ENCODE results near the gene SH3BGRL2.

Gene SH3BGRL2

GRCh38 chr6:79712616-79713135, 81.5 kb downstream of the SH3BGRL2 start:
- H3K36me3 ChIP-seq (ENCODE audit: control insufficient read depth in 2 of 2, insufficient read depth in 2 of 2, low read length in 2 of 2) = no peaks in the 10 kb centered on the region

DNA sequence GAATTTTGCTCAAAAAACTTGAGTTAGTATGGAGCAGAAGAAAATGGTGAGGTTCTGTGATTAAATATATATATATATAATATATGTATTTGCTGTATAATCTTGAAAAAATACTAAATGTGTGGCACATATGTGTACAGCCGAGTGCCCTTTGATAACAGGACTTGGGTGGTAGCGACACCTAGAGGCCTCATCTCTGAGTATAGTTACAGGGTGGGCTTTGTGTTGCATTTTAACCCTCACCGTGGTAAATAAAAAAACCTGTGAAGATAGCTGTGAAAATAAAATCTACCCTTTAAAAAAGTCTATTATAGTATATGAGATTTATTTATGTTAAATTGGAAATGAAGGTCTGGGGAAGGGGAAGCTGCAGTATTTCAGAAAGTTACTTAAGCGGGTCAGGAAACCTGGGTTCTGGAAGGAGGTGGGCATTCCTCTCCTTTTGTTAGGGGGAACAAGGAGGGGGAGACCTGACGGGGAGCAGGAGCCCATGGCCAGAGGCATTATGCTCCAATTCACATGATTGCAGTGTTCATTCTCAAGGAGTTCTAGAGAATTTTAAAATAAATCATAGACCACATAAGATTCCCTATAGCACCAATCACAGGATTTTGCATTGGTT, 82.7 kb downstream of the SH3BGRL2 start:
- Histone ChIP-seq H3K27ac (ENCODE audit: low read length) (no peak overlapping the region), H3K4me3 (ENCODE audit: low read length in 2 of 2) (no peak overlapping the region), H3K9me3 (ENCODE audit: control insufficient read depth in 2 of 2, low read length in 2 of 2) (no peaks in the 10 kb centered on the region), H3K9ac (ENCODE audit: low read length in 2 of 2) (no peak overlapping the region), H3K36me3 (ENCODE audit: control insufficient read depth in 2 of 2, insufficient read depth in 2 of 2, low read length in 2 of 2) (no peaks in the 10 kb centered on the region), H3K27me3 (ENCODE audit: control insufficient read depth in 1 of 2, insufficient read depth in 2 of 2, low read length in 2 of 2) (peaks cover 0 to 4% of the 10 kb centered on the region in 2 donors), H3K4me1 (ENCODE audit: control insufficient read depth, insufficient read depth, low read length) (no peaks in the 10 kb centered on the region)

More at GRCh38 chr6:79712616-79713135, 81.5 kb downstream of the SH3BGRL2 start:
- H3K4me3 ChIP-seq (ENCODE audit: low read length in 2 of 2) = no peak overlapping the region
- no peak overlapping the region for H3K27ac ChIP-seq (ENCODE audit: low read length)
- no peaks in the 10 kb centered on the region for H3K9me3 ChIP-seq (ENCODE audit: control insufficient read depth in 2 of 2, low read length in 2 of 2)
- peaks cover 0 to 4% of the 10 kb centered on the region in 2 donors for H3K27me3 ChIP-seq (ENCODE audit: control insufficient read depth in 1 of 2, insufficient read depth in 2 of 2, low read length in 2 of 2)
- no peaks in the 10 kb centered on the region for H3K4me1 ChIP-seq (ENCODE audit: control insufficient read depth, insufficient read depth, low read length)
- H3K9ac ChIP-seq (ENCODE audit: low read length in 2 of 2) = no peak overlapping the region

DNA sequence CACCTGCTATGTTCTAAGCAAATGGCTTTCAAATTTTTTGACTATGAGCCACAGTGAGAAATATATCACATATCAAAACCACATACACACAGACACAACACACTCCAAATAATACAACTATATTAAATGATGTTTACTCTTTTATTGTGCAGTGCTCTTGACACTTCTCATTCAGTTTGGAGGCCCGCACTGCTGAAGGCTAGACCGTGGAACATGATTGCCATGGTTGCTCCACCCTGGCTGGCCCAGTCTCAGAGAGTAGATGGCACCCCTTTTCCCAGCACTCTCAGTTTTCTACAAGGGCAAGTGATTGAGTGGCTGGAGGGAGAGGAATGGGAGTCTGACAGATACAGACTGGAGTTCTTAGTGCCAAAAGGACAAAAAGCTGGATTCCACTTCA, 86.9 kb downstream of the SH3BGRL2 start:
- H3K4me1 ChIP-seq (ENCODE audit: control insufficient read depth, insufficient read depth, low read length) = no peaks in the 10 kb centered on the region
- peaks cover 0 to 4% of the 10 kb centered on the region in 2 donors for H3K27me3 ChIP-seq (ENCODE audit: control insufficient read depth in 1 of 2, insufficient read depth in 2 of 2, low read length in 2 of 2)
- H3K27ac ChIP-seq (ENCODE audit: low read length) = no peak overlapping the region
- no peaks in the 10 kb centered on the region for H3K9me3 ChIP-seq (ENCODE audit: control insufficient read depth in 2 of 2, low read length in 2 of 2)
- H3K4me3 ChIP-seq (ENCODE audit: low read length in 2 of 2) = no peak overlapping the region
- no peak overlapping the region for H3K9ac ChIP-seq (ENCODE audit: low read length in 2 of 2)
- H3K36me3 ChIP-seq (ENCODE audit: control insufficient read depth in 2 of 2, insufficient read depth in 2 of 2, low read length in 2 of 2) = no peaks in the 10 kb centered on the region

GRCh38 chr6:79718509-79719247, 87.5 kb downstream of the SH3BGRL2 start:
- Histone ChIP-seq H3K4me3 (ENCODE audit: low read length in 2 of 2) (no peak overlapping the region), H3K27me3 (ENCODE audit: control insufficient read depth in 1 of 2, insufficient read depth in 2 of 2, low read length in 2 of 2) (peaks cover 0 to 4% of the 10 kb centered on the region in 2 donors), H3K27ac (ENCODE audit: low read length) (no peak overlapping the region), H3K4me1 (ENCODE audit: control insufficient read depth, insufficient read depth, low read length) (no peaks in the 10 kb centered on the region), H3K9me3 (ENCODE audit: control insufficient read depth in 2 of 2, low read length in 2 of 2) (no peaks in the 10 kb centered on the region), H3K36me3 (ENCODE audit: control insufficient read depth in 2 of 2, insufficient read depth in 2 of 2, low read length in 2 of 2) (no peaks in the 10 kb centered on the region), H3K9ac (ENCODE audit: low read length in 2 of 2) (no peak overlapping the region)

DNA sequence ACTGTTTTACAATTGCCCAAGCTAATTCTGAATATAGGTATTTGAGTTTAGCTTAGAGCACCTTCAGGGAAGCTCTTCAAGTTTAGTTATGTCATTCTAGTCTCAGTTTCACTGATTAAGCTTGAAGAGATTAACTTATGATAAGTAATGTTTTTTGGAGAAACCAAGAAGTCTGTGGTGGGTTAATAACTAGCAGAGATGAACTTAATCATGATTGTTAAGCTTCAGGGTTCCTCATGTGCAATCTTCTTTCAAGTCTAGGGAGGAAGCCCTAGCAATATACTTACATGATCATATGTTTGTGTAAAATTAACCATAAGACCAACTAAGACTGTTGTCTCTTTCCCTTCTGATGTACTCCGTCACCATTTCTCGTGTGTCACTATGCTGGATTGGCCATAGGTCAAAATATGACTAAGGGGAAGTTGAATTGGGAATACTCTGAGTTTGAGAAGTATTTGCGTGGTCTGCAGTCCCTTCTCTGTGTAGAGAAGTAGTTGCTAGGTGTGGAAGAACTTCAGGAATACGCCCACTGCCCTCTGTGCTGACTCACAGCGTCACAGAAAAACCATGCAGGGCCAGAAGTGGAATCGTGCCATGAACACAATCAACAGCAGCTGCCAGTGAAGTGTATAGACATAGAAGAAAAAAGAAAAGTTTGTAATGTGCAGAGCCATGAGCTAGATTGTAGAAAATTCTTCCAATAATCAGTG, 88.3 kb downstream of the SH3BGRL2 start:
- H3K4me3 ChIP-seq (ENCODE audit: low read length in 2 of 2) = no peak overlapping the region
- no peak overlapping the region for H3K27ac ChIP-seq (ENCODE audit: low read length)

DNA sequence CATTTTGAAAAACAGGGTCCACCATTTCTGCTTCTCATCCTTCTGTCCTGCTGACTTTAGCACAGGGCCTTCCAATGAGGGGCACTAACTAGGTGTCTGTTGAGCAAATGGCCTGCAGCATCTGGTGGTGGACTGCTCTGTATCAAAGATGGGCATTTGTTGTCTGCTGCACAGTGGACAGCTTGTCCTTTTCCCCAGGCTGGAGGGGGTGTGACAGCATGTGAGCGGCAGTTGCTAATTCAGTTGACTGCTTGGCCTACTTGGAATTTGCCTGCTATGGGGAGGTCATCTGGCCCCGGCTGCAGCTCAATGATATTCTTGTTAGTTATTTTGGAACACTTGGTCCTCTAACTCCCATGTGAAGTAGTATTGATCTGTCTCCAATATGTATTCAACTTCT, 93.7 kb downstream of the SH3BGRL2 start:
- Histone ChIP-seq H3K4me3 (ENCODE audit: low read length in 2 of 2) (no peak overlapping the region), H3K27me3 (ENCODE audit: control insufficient read depth in 1 of 2, insufficient read depth in 2 of 2, low read length in 2 of 2) (no peaks in the 10 kb centered on the region), H3K4me1 (ENCODE audit: control insufficient read depth, insufficient read depth, low read length) (no peaks in the 10 kb centered on the region), H3K9ac (ENCODE audit: low read length in 2 of 2) (no peak overlapping the region), H3K27ac (ENCODE audit: low read length) (no peak overlapping the region), H3K9me3 (ENCODE audit: control insufficient read depth in 2 of 2, low read length in 2 of 2) (no peaks in the 10 kb centered on the region), H3K36me3 (ENCODE audit: control insufficient read depth in 2 of 2, insufficient read depth in 2 of 2, low read length in 2 of 2) (no peaks in the 10 kb centered on the region)

More for the DNA sequence above, 88.3 kb downstream of the SH3BGRL2 start:
- Histone ChIP-seq H3K9me3 (ENCODE audit: control insufficient read depth in 2 of 2, low read length in 2 of 2) (no peaks in the 10 kb centered on the region), H3K36me3 (ENCODE audit: control insufficient read depth in 2 of 2, insufficient read depth in 2 of 2, low read length in 2 of 2) (no peaks in the 10 kb centered on the region), H3K9ac (ENCODE audit: low read length in 2 of 2) (no peak overlapping the region), H3K4me1 (ENCODE audit: control insufficient read depth, insufficient read depth, low read length) (no peaks in the 10 kb centered on the region), H3K27me3 (ENCODE audit: control insufficient read depth in 1 of 2, insufficient read depth in 2 of 2, low read length in 2 of 2) (peaks cover 0 to under 1% of the 10 kb centered on the region in 2 donors)

DNA sequence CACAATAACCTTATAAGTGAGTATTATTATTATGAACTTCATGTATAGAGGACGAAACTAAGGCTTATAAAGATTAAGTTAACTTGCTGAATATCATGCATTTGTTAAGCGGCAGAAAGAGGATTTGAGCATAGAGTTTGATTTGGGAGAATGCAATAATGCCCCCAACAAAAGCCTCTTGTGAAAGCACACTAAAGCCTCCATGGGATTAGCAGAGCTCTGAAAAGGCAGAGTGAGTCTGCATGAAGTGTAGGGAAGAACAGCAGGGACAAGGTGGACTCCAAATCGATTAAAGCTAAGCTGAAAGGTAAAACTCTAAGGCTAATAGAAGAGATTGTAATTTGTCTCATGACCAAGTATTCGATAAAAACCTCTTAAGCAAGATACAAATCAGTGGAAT, 100.3 kb downstream of the SH3BGRL2 start:
- Histone ChIP-seq H3K27me3 (ENCODE audit: control insufficient read depth in 1 of 2, insufficient read depth in 2 of 2, low read length in 2 of 2) (no peaks in the 10 kb centered on the region), H3K36me3 (ENCODE audit: control insufficient read depth in 2 of 2, insufficient read depth in 2 of 2, low read length in 2 of 2) (no peaks in the 10 kb centered on the region), H3K9ac (ENCODE audit: low read length in 2 of 2) (no peak overlapping the region), H3K9me3 (ENCODE audit: control insufficient read depth in 2 of 2, low read length in 2 of 2) (no peaks in the 10 kb centered on the region), H3K4me3 (ENCODE audit: low read length in 2 of 2) (no peak overlapping the region), H3K27ac (ENCODE audit: low read length) (no peak overlapping the region), H3K4me1 (ENCODE audit: control insufficient read depth, insufficient read depth, low read length) (no peaks in the 10 kb centered on the region)

DNA sequence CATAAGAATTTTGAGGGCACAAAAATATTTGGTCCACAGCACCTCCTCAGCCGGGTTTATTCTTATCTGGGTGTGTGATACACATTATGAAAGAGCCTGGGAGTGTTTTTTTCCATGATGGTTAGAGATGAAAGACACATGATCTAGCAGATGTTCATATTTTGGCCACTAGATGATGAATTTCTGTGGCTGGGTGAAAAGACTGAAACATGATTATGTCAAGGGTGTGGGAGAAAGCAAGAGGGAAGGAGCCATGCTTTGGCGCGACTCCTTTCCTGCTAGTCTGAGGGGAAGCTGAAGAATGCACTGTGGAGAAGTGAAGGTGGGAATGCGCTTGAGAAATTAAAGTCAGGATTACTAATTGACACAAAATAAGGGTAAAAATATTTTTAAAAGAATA, 102.3 kb downstream of the SH3BGRL2 start:
- H3K27ac ChIP-seq (ENCODE audit: low read length) = no peak overlapping the region
- H3K9me3 ChIP-seq (ENCODE audit: control insufficient read depth in 2 of 2, low read length in 2 of 2) = no peaks in the 10 kb centered on the region
- no peaks in the 10 kb centered on the region for H3K36me3 ChIP-seq (ENCODE audit: control insufficient read depth in 2 of 2, insufficient read depth in 2 of 2, low read length in 2 of 2)
- H3K4me3 ChIP-seq (ENCODE audit: low read length in 2 of 2) = no peak overlapping the region
- no peak overlapping the region for H3K9ac ChIP-seq (ENCODE audit: low read length in 2 of 2)
- no peaks in the 10 kb centered on the region for H3K4me1 ChIP-seq (ENCODE audit: control insufficient read depth, insufficient read depth, low read length)
- no peaks in the 10 kb centered on the region for H3K27me3 ChIP-seq (ENCODE audit: control insufficient read depth in 1 of 2, insufficient read depth in 2 of 2, low read length in 2 of 2)

- Histone ChIP-seq H3K36me3 (ENCODE audit: control insufficient read depth in 2 of 2, insufficient read depth in 2 of 2, low read length in 2 of 2) (no peaks in the 10 kb centered on the region), H3K9ac (ENCODE audit: low read length in 2 of 2) (no peak overlapping the region), H3K4me3 (ENCODE audit: low read length in 2 of 2) (no peak overlapping the region), H3K27ac (ENCODE audit: low read length) (no peak overlapping the region), H3K9me3 (ENCODE audit: control insufficient read depth in 2 of 2, low read length in 2 of 2) (no peaks in the 10 kb centered on the region), H3K4me1 (ENCODE audit: control insufficient read depth, insufficient read depth, low read length) (no peaks in the 10 kb centered on the region), H3K27me3 (ENCODE audit: control insufficient read depth in 1 of 2, insufficient read depth in 2 of 2, low read length in 2 of 2) (no peaks in the 10 kb centered on the region)
These were observed 103.2 kb downstream of the SH3BGRL2 start for GRCh38 chr6:79734374-79734773.

GRCh38 chr6:79735183-79735582, 104.1 kb downstream of the SH3BGRL2 start:
- Histone ChIP-seq H3K4me1 (ENCODE audit: control insufficient read depth, insufficient read depth, low read length) (no peaks in the 10 kb centered on the region), H3K27me3 (ENCODE audit: control insufficient read depth in 1 of 2, insufficient read depth in 2 of 2, low read length in 2 of 2) (no peaks in the 10 kb centered on the region), H3K4me3 (ENCODE audit: low read length in 2 of 2) (no peak overlapping the region), H3K36me3 (ENCODE audit: control insufficient read depth in 2 of 2, insufficient read depth in 2 of 2, low read length in 2 of 2) (no peaks in the 10 kb centered on the region), H3K9ac (ENCODE audit: low read length in 2 of 2) (no peak overlapping the region), H3K9me3 (ENCODE audit: control insufficient read depth in 2 of 2, low read length in 2 of 2) (no peaks in the 10 kb centered on the region), H3K27ac (ENCODE audit: low read length) (no peak overlapping the region)

Measured in stomach smooth muscle (tissue), 2 donors.